Ishikawa (cell line): ENCODE data around the gene GPR15.

Source experiments
- CEBPB ChIP-seq: IDR thresholded peaks from 2 replicates; pipeline ENCODE4 v1.6.1; 2012
- CREB1 ChIP-seq: IDR thresholded peaks from 2 replicates; pipeline ENCODE4 v1.6.1; 2012; ENCODE audit warnings: low read depth
- EGR1 ChIP-seq: IDR thresholded peaks from 2 replicates; pipeline ENCODE4 v1.6.1; 2012
- EP300 ChIP-seq: IDR thresholded peaks from 2 replicates; pipeline ENCODE4 v1.6.1; 2012; ENCODE audit warnings: borderline replicate concordance
- FOXM1 ChIP-seq: IDR thresholded peaks from 2 replicates; pipeline ENCODE4 v1.6.1; 2012; ENCODE audit warnings: low read depth, borderline replicate concordance
- MAX ChIP-seq: IDR thresholded peaks from 2 replicates; pipeline ENCODE4 v1.6.1; 2012
- RAD21 ChIP-seq: IDR thresholded peaks from 2 replicates; pipeline ENCODE4 v1.6.1; 2012; ENCODE audit warnings: low read depth
- TAF1 ChIP-seq: IDR thresholded peaks from 2 replicates; pipeline ENCODE4 v1.6.1; 2012; ENCODE audit warnings: low read depth, mild to moderate bottlenecking
- TCF12 ChIP-seq: IDR thresholded peaks from 2 replicates; pipeline ENCODE4 v1.6.1; 2012; ENCODE audit warnings: low read depth
- YY1 ChIP-seq: IDR thresholded peaks from 2 replicates; pipeline ENCODE4 v1.6.1; 2012; ENCODE audit warnings: low read depth
- ZBTB7A ChIP-seq: IDR thresholded peaks from 2 replicates; pipeline ENCODE4 v1.6.1; 2012; ENCODE audit warnings: low read depth
- TF ChIP-seq, protein P1 (sequence below): IDR thresholded peaks from 2 replicates; pipeline ENCODE4 v1.6.1; 2012; ENCODE audit warnings: low read depth, mild to moderate bottlenecking

GRCh38 chr3:98529856-98530459 is 1.8 kb upstream of the GPR15 start:
- TF ChIP-seq MAX (no peak), EGR1 (no peak), TCF12 (no peak), ZBTB7A (no peak), FOXM1 (no peak), TAF1 (no peak), EP300 (no peak), CEBPB (no peak), CREB1 (no peak), RAD21 (no peak), YY1 (no peak)
- TF ChIP-seq, protein P1, sequence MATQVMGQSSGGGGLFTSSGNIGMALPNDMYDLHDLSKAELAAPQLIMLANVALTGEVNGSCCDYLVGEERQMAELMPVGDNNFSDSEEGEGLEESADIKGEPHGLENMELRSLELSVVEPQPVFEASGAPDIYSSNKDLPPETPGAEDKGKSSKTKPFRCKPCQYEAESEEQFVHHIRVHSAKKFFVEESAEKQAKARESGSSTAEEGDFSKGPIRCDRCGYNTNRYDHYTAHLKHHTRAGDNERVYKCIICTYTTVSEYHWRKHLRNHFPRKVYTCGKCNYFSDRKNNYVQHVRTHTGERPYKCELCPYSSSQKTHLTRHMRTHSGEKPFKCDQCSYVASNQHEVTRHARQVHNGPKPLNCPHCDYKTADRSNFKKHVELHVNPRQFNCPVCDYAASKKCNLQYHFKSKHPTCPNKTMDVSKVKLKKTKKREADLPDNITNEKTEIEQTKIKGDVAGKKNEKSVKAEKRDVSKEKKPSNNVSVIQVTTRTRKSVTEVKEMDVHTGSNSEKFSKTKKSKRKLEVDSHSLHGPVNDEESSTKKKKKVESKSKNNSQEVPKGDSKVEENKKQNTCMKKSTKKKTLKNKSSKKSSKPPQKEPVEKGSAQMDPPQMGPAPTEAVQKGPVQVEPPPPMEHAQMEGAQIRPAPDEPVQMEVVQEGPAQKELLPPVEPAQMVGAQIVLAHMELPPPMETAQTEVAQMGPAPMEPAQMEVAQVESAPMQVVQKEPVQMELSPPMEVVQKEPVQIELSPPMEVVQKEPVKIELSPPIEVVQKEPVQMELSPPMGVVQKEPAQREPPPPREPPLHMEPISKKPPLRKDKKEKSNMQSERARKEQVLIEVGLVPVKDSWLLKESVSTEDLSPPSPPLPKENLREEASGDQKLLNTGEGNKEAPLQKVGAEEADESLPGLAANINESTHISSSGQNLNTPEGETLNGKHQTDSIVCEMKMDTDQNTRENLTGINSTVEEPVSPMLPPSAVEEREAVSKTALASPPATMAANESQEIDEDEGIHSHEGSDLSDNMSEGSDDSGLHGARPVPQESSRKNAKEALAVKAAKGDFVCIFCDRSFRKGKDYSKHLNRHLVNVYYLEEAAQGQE = no peak
